HK-2 (cell line): ENCODE measurements around the gene ZNF317.
"Not testable (repeated sequence)": the region's sequence is repeated elsewhere in the genome, so short reads cannot be mapped to it uniquely, and the experiment has no call there.

ENCODE experiments used
- DNase-seq: peaks from one replicate; pipeline ENCODE4 v3.0.0-alpha.2; 2018; ENCODE audit not compliant: unreplicated experiment

ZNF317 gene

DNA sequence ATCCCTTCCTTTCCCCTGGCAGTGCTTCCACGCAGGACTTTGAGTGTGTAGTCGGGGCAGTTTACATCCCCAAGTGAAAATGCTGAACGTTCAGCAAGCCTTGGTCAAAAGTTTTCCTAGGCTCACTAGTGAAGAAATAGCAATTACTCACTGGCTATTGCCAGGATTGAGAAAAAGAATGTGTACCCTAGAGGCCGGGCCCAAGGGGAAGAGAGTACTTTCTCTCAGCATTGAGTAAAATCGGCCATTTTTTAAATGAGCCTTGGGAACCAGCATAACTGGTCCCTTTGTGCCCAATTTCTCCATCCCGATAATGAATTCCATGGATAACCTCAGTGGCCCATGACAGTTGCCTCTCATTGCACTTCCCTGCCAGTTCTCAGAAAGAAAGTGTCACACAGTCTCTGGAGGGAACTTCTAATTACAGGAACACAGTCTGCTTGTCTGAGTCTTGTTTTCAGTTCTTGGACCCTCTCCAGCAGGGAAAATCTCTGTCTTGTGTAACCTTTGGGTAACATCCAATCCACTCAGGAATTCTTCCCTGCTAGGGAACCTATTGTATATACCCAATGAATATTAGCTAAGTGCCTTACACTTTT, 31.3 kb downstream of the ZNF317 start:
- no peak for DNase-seq

DNA sequence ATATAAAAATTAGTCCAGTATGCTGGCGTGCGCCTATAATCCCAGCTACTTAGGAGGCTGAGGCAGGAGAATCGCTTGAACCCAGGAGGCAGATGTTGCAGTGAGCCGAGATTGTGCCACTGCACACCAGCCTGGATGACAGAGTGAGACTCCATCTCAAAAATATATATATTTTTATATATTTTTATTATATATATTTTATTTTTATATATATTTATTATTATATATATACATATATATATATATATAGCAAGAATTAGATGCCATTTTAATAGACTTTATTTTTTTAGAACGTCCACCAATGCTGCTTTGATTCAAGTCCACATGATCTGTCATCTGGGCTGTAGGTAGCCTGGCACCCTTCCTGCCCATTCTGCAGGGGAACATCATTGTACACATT, 35.1 kb downstream of the ZNF317 start:
- no peak for DNase-seq

DNA sequence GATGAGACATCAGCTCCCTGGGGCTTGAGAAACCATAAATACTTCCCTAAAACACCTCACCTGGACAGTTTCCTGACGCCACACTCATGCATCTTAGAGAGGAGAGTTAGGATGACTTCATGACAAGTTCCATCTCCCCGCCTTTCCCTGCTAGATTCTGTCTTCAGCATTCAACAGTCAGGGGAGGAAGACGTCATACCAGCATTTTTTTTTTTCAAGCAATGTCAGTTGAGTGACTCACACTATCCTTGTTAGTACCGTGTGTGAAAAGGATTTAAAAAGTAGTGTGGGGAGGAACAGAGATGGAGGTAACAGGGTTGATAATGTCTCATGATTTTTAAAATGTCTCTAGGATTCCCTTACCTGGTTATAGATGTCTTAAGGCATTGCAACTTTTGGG, 38.7 kb downstream of the ZNF317 start, which contains the start of gene OR7D2:
Gene OR7D2 (plus strand): TSS at position 79 of the 400 bp plus-strand sequence. CDS start 6,803 bp downstream, outside the sequence.
- DNase-seq: no peak

DNA sequence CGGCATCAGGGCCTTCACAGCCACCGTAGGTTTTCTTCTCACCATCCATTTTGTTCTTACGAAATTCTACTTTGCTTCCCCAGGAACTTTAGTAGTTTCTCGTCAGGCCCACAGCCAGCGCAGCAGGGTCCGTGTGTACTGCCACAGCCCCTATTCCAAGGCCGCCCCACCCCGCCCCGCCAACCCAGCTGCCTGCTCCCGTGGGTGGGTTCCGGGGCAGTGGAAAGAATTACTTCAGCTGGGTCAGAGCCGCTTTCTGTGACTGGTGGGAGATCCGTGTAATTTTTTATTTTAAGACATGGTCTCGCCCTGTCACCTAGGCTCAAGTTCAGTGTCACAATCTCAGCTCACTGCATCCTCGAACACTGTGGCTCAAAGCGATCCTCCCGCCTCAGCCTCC, 42.8 kb downstream of the ZNF317 start:
- no peak for DNase-seq

DNA sequence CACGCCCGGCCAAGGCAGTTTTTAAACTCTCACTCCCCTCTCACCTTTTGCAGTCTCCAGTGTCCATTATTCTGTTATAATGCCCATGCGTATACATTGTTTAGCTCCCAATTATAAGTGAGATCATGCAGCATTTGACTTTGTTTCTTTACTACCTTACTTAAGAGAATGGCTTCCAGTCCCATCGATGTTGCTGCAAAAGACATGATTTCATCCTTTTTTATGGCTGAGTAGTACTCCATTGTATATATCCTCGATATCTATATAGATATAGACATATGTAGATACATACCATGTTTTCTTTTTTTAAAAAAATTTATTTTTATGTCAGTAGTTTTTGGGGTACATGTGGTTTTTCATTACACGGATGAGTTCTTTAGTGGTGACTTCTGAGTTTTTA, 47.0 kb downstream of the ZNF317 start:
- DNase-seq: no peak

DNA sequence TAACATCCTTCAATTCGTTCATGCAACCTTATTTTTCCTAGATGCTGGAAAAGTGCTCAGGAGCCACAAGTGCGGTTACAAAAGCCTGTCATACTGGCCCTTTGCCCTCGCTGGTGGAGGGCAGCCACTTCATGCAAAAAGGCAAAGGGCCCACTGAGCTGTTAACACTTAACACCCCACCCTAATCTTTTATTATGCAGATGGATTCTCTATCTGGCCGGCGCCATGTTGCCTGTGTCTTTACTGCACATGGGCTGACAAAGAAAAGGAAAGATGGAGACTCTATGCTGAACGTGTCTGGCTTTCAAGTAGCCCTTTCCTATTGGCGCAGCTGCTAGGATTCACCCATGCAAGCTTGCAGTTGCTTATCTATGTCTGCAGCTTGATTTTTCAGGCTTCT, 49.3 kb downstream of the ZNF317 start:
- DNase-seq: no peak

DNA sequence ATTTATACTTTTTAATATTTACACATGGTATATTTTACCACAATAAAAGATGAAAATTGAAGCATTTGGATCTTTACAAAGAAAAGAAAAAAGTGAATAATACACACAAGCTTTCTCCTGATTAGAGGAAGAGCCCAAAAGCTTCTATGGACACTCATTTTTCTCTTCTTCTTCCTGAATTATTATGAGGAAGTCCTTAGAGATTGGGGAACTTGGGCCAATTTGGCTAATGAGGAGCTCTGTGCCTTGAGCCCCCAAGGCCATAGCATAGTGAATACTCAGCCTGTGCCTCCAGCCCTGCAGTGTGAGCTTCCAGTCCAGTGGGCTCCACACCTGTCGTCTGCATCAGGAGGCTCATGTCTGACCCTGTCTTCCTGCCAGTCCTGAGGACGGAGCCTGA, 57.8 kb downstream of the ZNF317 start:
- not testable (repeated sequence) for DNase-seq

DNA sequence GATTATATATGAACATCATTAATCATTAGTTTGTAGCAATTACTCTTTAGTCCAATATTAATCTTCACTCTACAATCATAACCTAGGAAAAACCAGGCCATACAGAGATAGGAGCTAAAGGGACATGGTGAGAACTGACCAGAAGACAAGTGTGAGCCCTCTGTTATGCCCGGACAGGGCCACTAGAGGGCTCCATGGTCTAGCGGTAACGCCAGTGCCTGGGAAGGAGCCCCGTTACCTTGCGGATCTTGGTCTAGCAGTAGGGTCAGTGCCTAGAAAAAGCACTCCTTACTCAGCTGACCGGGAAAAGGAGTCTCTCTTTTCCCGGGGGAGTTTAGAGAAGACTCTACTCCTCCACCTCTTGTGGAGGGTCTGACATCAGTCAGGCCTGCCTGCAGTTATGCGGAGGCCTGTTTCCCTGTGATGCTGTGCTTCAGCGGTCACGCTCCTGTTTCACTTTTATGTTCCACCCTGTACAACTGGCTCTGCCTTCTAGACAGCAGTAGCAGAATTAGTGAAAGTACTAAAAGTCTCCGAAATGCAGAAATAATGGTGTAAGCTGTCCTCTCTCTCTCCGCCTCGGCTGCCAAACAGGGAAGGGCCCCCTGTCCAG, 65.4 kb downstream of the ZNF317 start:
- peak; percentile 53 for DNase-seq
